Cardiac fibroblast (primary cell): Measurements from ENCODE around the gene CHKB.

Experiments
- DNase-seq, 2 donors: peaks; one replicate each; pipeline versions ENCODE4 v3.0.0 to v3.0.0-alpha.2; 2010; ENCODE audit warnings: low read depth in 2 of 2
- H3K4me3 ChIP-seq, 2 donors: replicated peaks in 1 of 2; 1 replicate in 1 of 2; 2 replicates in 1 of 2; pipeline ENCODE4 v1.5.1; 2011; ENCODE audit warnings: low read depth in 2 of 2, low read length in 2 of 2, mild to moderate bottlenecking in 2 of 2, moderate library complexity in 1 of 2
- CTCF ChIP-seq: IDR thresholded peaks from one replicate; pipeline ENCODE4 v1.5.1; 2011; ENCODE audit warnings: low read depth, mild to moderate bottlenecking, low read length, inconsistent platforms

CHKB gene

GRCh38 chr22:50529416-50529896 lies 53.2 kb downstream of the CHKB start:
- no peak for DNase-seq
- TF ChIP-seq CTCF, result no peak
- peak overlapping the region; percentile 57 to 59 for H3K4me3 ChIP-seq
